Fibroblast of lung (primary cell): ENCODE data around the gene FRMD6.

Experiments
- CTCF ChIP-seq, 2 donors: IDR thresholded peaks in 1 of 2; conservative IDR thresholded peaks in 1 of 2; 1 replicate in 1 of 2; 2 replicates in 1 of 2; pipeline ENCODE4 v1.5.1; 2011 to 2012; ENCODE audit warnings: low read length in 2 of 2, control low read depth in 1 of 2, inconsistent platforms in 1 of 2, low read depth in 1 of 2, mild to moderate bottlenecking in 1 of 2
- EZH2 ChIP-seq: IDR thresholded peaks from 2 replicates; pipeline ENCODE4 v1.5.1; 2012; ENCODE audit warnings: low read length, control low read depth, mild to moderate bottlenecking; ENCODE audit errors: missing control alignments

DNA sequence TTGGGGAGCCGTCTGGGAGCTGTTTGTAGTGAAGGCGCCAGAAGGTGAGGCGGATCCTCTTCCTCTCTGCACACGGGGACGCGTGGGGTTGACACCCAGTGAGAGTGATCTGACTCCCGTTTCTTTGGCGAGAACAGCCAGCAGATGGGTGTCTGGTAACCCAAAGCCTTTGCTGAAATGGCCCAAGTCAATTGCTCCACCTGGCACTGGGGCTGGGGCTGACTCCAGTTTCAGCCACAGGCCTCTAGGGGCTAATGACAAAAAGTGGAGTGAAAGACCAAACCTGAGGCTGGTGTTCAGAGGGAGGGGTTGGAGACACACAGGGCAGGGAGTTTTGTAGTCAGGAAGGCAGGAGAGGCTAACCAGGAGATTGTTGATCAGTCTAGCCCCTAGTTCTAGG lies 87.0 kb downstream of the FRMD6 start:
- TF ChIP-seq EZH2, result no peak
- no peak for TF ChIP-seq CTCF (conservative IDR thresholded peaks at IDR 0.05 in 1 of 2, IDR thresholded peaks at IDR 0.05 in 1 of 2; ENCODE audit: low read depth in 1 of 2, low read length in 2 of 2)
